WTC11 (cell line): Measurements from ENCODE around the gene PEAR1. TPM values are rescaled to one million over a fixed set of nuclear protein-coding genes. Genes with fewer than 3 reads are reported as not detected.
A peak's percentile ranks its signal among the peaks of the same experiment; 100 is the strongest.

ENCODE experiments used
- ATAC-seq: fragments of 200-7000 bp; cut with Tn5 transposase; 2 replicates; pipeline ENCODE4 v1.10.0; 2021; ENCODE audit warnings: mild to moderate bottlenecking, moderate library complexity
- CTCF ChIA-PET: fragments of 300-600 bp; sonication (Branson Sonifier 250); formaldehyde crosslinking; loops from one replicate; lab custom pipeline; 2021; ENCODE audit warnings: antibody characterized with exemption; lab: Charles Lee
- POLR2A ChIA-PET: fragments of 350-600 bp; sonication (Branson Sonifier 250); formaldehyde crosslinking; loops from one replicate; lab custom pipeline; 2021; ENCODE audit warnings: antibody characterized with exemption; lab: Charles Lee
- DNase-seq: peaks from one replicate; pipeline ENCODE4 v3.0.0; 2021; ENCODE audit warnings: low spot score
- H3K27ac Mint-ChIP-seq: 2 replicates; pipeline ENCODE4 v1.8.0; 2021; ENCODE audit warnings: mixed read lengths
- H3K27me3 Mint-ChIP-seq: 2 replicates; pipeline ENCODE4 v1.8.0; 2021; ENCODE audit warnings: low read depth, mild to moderate bottlenecking, moderate library complexity, mixed read lengths
- H3K36me3 Mint-ChIP-seq: 2 replicates; pipeline ENCODE4 v1.8.0; 2021; ENCODE audit warnings: mixed read lengths
- H3K4me1 Mint-ChIP-seq: 2 replicates; pipeline ENCODE4 v1.8.0; 2022; ENCODE audit warnings: mixed read lengths
- H3K4me3 Mint-ChIP-seq: 2 replicates; pipeline ENCODE4 v1.8.0; 2021; ENCODE audit warnings: mild to moderate bottlenecking, moderate library complexity, mixed read lengths
- H3K9me3 Mint-ChIP-seq: 2 replicates; pipeline ENCODE4 v1.8.0; 2021; ENCODE audit warnings: mixed read lengths
- AFF4 ChIP-seq: sonication (generic); formaldehyde crosslinking; IDR thresholded peaks from 2 replicates; pipeline ENCODE4 v1.8.1; 2023; ENCODE audit warnings: mild to moderate bottlenecking, missing genetic modification reagents, borderline replicate concordance
- CBFB ChIP-seq: sonication (generic); formaldehyde crosslinking; IDR thresholded peaks from 2 replicates; pipeline ENCODE4 v1.8.1; 2022; ENCODE audit warnings: mild to moderate bottlenecking, low read depth, missing genetic modification reagents
- CREB1 ChIP-seq: sonication (generic); formaldehyde crosslinking; IDR thresholded peaks from 2 replicates; pipeline ENCODE4 v1.8.0; 2023; ENCODE audit warnings: mild to moderate bottlenecking, missing genetic modification reagents
- E2F4 ChIP-seq: sonication (generic); formaldehyde crosslinking; IDR thresholded peaks from 2 replicates; pipeline ENCODE4 v1.8.1; 2022; ENCODE audit warnings: low read depth, mild to moderate bottlenecking, moderate library complexity, missing genetic modification reagents, borderline replicate concordance
- EMX1 ChIP-seq: fragments of 250-450 bp; sonication (Bioruptor Pico); IDR thresholded peaks from 2 replicates; pipeline ENCODE4 v1.8.0; 2021; ENCODE audit warnings: mild to moderate bottlenecking
- ETV6 ChIP-seq: sonication (generic); formaldehyde crosslinking; IDR thresholded peaks from 2 replicates; pipeline ENCODE4 v1.8.1; 2022; ENCODE audit warnings: mild to moderate bottlenecking, missing genetic modification reagents
- FOXJ3 ChIP-seq: sonication (generic); formaldehyde crosslinking; IDR thresholded peaks from 2 replicates; pipeline ENCODE4 v1.9.0; 2021; ENCODE audit warnings: missing genetic modification reagents, mild to moderate bottlenecking, borderline replicate concordance
- FOXP1 ChIP-seq: sonication (generic); formaldehyde crosslinking; IDR thresholded peaks from 2 replicates; pipeline ENCODE4 v1.8.0; 2022; ENCODE audit warnings: missing genetic modification reagents, mild to moderate bottlenecking, moderate library complexity, borderline replicate concordance
- GTF2I ChIP-seq: fragments of 250-450 bp; sonication (Bioruptor Pico); conservative IDR thresholded peaks from 2 replicates; pipeline ENCODE4 v1.4.0; 2021; ENCODE audit warnings: mild to moderate bottlenecking
- HMGXB4 ChIP-seq: sonication (generic); formaldehyde crosslinking; IDR thresholded peaks from 2 replicates; pipeline ENCODE4 v1.8.1; 2023; ENCODE audit warnings: mild to moderate bottlenecking, moderate library complexity, missing genetic modification reagents
- IRF1 ChIP-seq: sonication (generic); formaldehyde crosslinking; IDR thresholded peaks from 2 replicates; pipeline ENCODE4 v1.8.0; 2023; ENCODE audit warnings: missing genetic modification reagents
- NFATC4 ChIP-seq: fragments of 250-450 bp; sonication (Bioruptor Pico); IDR thresholded peaks from 2 replicates; pipeline ENCODE4 v1.9.0; 2021; ENCODE audit warnings: mild to moderate bottlenecking
- NR1H2 ChIP-seq: sonication (generic); formaldehyde crosslinking; IDR thresholded peaks from 2 replicates; pipeline ENCODE4 v1.9.0; 2021; ENCODE audit warnings: mild to moderate bottlenecking, moderate library complexity, missing genetic modification reagents
- RELA ChIP-seq: sonication (generic); formaldehyde crosslinking; IDR thresholded peaks from 2 replicates; pipeline ENCODE4 v1.8.1; 2022; ENCODE audit warnings: missing genetic modification reagents, mild to moderate bottlenecking, borderline replicate concordance
- RORB ChIP-seq: fragments of 250-450 bp; sonication (Bioruptor Pico); IDR thresholded peaks from 2 replicates; pipeline ENCODE4 v1.9.0; 2021; ENCODE audit warnings: mild to moderate bottlenecking
- TEAD1 ChIP-seq: sonication (generic); formaldehyde crosslinking; IDR thresholded peaks from 2 replicates; pipeline ENCODE4 v1.8.0; 2022; ENCODE audit warnings: mild to moderate bottlenecking, missing genetic modification reagents
- ZMAT4 ChIP-seq: fragments of 250-450 bp; sonication (Bioruptor Pico); IDR thresholded peaks from 2 replicates; pipeline ENCODE4 v1.9.0; 2021; ENCODE audit warnings: mild to moderate bottlenecking
- ZNF232 ChIP-seq: sonication (generic); formaldehyde crosslinking; IDR thresholded peaks from 2 replicates; pipeline ENCODE4 v1.8.0; 2022; ENCODE audit warnings: mild to moderate bottlenecking, missing genetic modification reagents
- ZNF263 ChIP-seq: sonication (generic); formaldehyde crosslinking; IDR thresholded peaks from 2 replicates; pipeline ENCODE4 v1.8.1; 2022; ENCODE audit warnings: low read depth, mild to moderate bottlenecking, moderate library complexity, missing genetic modification reagents
- ZNF396 ChIP-seq: fragments of 250-450 bp; sonication (Bioruptor Pico); IDR thresholded peaks from 2 replicates; pipeline ENCODE4 v1.8.0; 2021; ENCODE audit warnings: mild to moderate bottlenecking, moderate library complexity, borderline replicate concordance
- ZNF512 ChIP-seq: sonication (generic); formaldehyde crosslinking; IDR thresholded peaks from 2 replicates; pipeline ENCODE4 v1.8.1; 2022; ENCODE audit warnings: missing genetic modification reagents, borderline replicate concordance
- total RNA-seq: library from RNA; stranded (reverse); gene quantifications from 3 replicates; pipeline ENCODE4 v1.2.3, GENCODE V29; 2021

The PEAR1 gene
- total RNA-seq, 1 experiment from 2014 or later: 1.6 TPM

GRCh38 chr1:156908955-156909354 is 15.4 kb downstream of the PEAR1 start (continued):
- TF ChIP-seq E2F4 (CRISPR knock-in tag) (no peak), RELA (CRISPR knock-in tag) (no peak), AFF4 (no peak), CREB1 (CRISPR knock-in tag) (no peak), ZNF396 (no peak), FOXP1 (CRISPR knock-in tag) (no peak), RORB (no peak), NFATC4 (CRISPR knock-in tag) (no peak), ZMAT4 (no peak), TEAD1 (CRISPR knock-in tag) (no peak), ZNF232 (no peak), GTF2I (CRISPR knock-in tag) (no peak)

GRCh38 chr1:156909671-156910070 is 16.2 kb downstream of the PEAR1 start:
- POLR2A ChIA-PET: no interaction called here
- Mint-ChIP-seq H3K9me3 (no peaks in the 10 kb centered on the region), H3K27me3 (peaks cover 14% of the 10 kb centered on the region), H3K27ac (no peak overlapping the region), H3K4me1 (peaks cover 17% of the 10 kb centered on the region), H3K36me3 (no peaks in the 10 kb centered on the region), H3K4me3 (no peak overlapping the region)
- no peak for ATAC-seq
- CTCF ChIA-PET: interaction anchor here (0.7 to 2.8 kb wide), 14 partner anchors 15 to 266 kb away, joined by 3 to 33 read pairs (median 4); partner anchors contain the start of gene PEAR1
- no peak for TF ChIP-seq NR1H2
- no peak for TF ChIP-seq FOXP1 (CRISPR knock-in tag)
- TF ChIP-seq EMX1 (CRISPR knock-in tag): no peak
- TF ChIP-seq IRF1 (CRISPR knock-in tag): no peak
- TF ChIP-seq CBFB (CRISPR knock-in tag): no peak
- no peak for TF ChIP-seq ETV6 (CRISPR knock-in tag)
- no peak for TF ChIP-seq FOXJ3 (CRISPR knock-in tag)
- no peak for DNase-seq

- no peaks in the 10 kb centered on the region for H3K9me3 Mint-ChIP-seq
- DNase-seq (peak; percentile 82), ATAC-seq (peak; percentile 71)
- ChIA-PET CTCF (interaction anchor here (0.6 to 4.3 kb wide), 27 partner anchors 8 to 283 kb away, joined by 3 to 42 read pairs (median 5); partner anchors contain the start of genes INSRR, NTRK1, PEAR1 and PRCC), POLR2A (no interaction called here)
- peaks cover 17% of the 10 kb centered on the region for H3K4me1 Mint-ChIP-seq
- H3K4me3 Mint-ChIP-seq: peak overlapping the region; percentile 67
- no peaks in the 10 kb centered on the region for H3K36me3 Mint-ChIP-seq
- H3K27ac Mint-ChIP-seq: no peak overlapping the region
- peaks cover 17% of the 10 kb centered on the region for H3K27me3 Mint-ChIP-seq
- TF ChIP-seq AFF4 (no peak), ZNF263 (CRISPR knock-in tag) (no peak), HMGXB4 (0 out of 2 replicates have a peak, but pooled peaks have one; percentile 54), ZNF512 (peak; percentile 97; the same call in 1 of the 2 replicates)
These were observed 16.8 kb downstream of the PEAR1 start for GRCh38 chr1:156910309-156910782.
